COLO829 (cell line): ENCODE data around the gene SH3GLB1.

Experiments
- DNase-seq: peaks from one replicate; pipeline ENCODE4 v3.0.0; 2012; ENCODE audit warnings: low spot score

SH3GLB1 gene

GRCh38 chr1:86733340-86733739 lies 29.0 kb downstream of the SH3GLB1 start:
- no peak for DNase-seq

GRCh38 chr1:86739648-86740509 lies 35.5 kb downstream of the SH3GLB1 start:
- no peak for DNase-seq

DNA sequence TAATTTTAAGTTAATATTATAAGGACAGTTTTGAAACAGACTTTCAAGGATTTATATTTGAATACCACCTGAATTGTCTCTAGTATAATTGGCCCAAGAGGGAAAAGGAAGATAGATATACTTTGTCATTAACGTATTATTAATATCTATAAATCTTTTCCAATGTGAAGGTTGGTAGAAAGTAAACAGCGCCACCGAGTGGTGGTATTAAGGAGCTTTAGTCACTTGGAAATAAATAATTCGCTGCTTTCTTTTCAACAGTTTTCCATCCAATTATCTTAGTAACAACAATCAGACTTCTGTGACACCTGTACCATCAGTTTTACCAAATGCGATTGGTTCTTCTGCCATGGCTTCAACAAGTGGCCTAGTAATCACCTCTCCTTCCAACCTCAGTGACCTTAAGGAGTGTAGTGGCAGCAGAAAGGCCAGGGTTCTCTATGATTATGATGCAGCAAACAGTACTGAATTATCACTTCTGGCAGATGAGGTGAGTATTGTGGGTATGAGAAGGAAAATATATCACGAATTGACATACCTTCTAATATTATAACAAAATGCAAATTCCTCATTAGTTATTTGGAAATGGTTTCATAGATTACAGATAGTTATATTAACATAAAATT lies 37.7 kb downstream of the SH3GLB1 start:
- peak; percentile 27 for DNase-seq

- DNase-seq = no peak
These were observed 42.9 kb downstream of the SH3GLB1 start for GRCh38 chr1:86747304-86747703.

DNA sequence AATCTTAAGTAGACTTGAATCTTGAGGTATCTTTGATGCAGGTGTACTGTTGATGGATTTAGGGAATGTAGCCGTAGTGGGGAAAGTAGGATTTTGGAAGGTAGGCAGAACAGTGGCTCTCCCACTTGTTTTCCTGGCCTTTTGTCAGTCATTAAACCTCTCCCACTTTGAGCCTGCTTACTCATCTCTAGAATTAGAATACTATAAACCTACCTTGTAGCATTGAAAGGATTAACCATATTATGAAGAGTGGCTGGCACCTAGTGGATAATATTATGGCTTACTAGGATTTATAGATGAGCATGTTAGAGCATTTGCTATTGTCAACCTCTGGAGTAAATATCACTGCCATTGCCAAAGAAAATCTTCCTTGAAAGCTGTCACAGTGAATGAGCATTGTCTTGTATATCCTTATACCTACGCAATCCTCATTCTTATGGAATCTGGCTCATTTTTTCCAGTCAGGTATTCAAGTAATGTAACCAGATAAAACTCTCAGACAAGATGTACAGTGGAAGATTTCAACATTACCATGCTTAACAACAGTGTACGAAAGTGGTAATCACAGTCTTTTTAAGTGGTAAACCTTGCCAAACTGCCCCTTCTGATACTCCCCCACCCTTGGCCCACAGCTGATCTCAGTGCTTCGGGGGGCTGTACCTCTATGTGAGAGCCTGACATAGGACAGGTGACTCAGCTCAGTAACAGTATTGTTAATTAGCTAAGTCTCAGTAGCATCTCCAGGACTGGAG lies 44.4 kb downstream of the SH3GLB1 start:
- no peak for DNase-seq

- DNase-seq = no peak
These were observed 45.7 kb downstream of the SH3GLB1 start for GRCh38 chr1:86750076-86750475.

DNA sequence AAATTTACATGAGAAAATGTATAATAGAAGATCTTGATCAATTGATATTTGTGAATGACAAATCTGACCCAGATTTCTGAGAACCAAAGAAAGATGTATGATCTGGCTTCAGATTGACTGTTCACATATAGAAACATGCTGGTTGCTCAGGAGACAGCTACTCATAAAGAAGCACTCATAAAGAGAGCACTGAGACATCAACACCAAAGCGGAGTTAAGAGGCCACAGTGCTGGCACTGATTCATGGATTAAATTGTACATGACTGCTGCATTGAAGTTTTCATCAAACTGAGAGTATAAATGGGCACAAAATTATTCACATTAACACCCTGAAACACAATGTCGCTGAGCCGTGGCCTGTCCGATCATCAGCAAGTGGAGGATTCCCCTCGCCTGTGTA lies 46.2 kb downstream of the SH3GLB1 start:
- no peak for DNase-seq

- DNase-seq = no peak
These were observed 47.5 kb downstream of the SH3GLB1 start for GRCh38 chr1:86751923-86752322.

GRCh38 chr1:86753700-86754099 lies 49.3 kb downstream of the SH3GLB1 start:
- DNase-seq = no peak

GRCh38 chr1:86754265-86754974 lies 50.0 kb downstream of the SH3GLB1 start:
- no peak for DNase-seq

- DNase-seq = no peak
These were observed 51.7 kb downstream of the SH3GLB1 start for GRCh38 chr1:86756062-86756406.

DNA sequence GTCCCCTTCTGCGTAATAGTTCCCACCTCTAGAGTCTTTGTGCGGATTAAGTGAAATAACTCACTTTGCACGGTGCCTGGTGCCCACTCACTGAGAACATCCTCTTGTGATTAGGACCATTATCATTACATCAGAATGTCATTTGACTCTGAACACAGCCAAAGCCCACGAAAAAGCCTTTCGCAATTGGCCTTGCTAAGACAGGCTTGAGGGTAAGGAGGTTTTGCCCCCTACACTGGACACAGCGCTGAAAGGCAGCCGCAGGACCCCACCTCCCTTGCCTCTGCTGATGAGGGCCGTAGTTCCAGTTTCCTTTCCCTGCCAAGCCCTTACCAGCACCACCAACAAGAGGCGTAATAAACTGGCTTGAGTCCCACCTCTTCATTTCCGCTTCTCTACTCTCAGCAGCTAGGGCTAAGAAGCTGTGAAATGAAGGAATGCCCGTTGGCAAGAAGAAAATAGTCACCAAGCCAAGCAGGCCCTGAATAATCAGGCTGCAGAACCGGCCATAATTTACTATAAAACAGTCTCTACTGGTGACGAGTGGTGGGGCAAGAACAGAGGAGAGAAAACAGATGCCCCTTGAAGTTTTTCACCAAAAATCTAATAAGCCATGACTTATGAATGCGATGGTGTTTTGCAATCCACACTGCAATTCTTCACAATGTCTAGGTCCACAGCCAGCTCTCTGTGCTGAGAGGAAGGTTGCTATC lies 53.1 kb downstream of the SH3GLB1 start:
- no peak for DNase-seq

DNA sequence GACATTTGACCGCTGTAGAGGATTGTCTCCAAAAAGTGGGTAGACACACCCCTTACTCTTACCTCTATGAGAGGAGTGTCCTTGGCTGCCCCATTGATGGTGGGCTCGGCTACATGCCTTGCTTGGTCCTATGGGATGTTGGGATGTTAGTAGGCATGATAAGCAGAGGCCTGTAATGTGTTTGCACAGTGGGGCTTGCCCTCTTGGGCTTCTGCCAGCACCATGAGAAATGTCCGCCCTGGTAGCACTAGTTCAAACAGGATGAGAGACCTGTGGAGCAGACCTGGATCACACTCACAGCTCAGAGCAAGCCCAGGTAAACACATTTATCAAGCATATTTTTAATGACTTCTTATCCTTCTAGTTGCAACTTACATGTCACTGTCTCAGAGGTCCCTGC lies 54.2 kb downstream of the SH3GLB1 start:
- DNase-seq = no peak

GRCh38 chr1:86760199-86760598 lies 55.8 kb downstream of the SH3GLB1 start:
- DNase-seq = no peak

- DNase-seq = no peak
These were observed 58.0 kb downstream of the SH3GLB1 start for GRCh38 chr1:86762336-86762735.

GRCh38 chr1:86764523-86764922 lies 60.1 kb downstream of the SH3GLB1 start:
- DNase-seq = no peak

- DNase-seq = no peak
These were observed 60.7 kb downstream of the SH3GLB1 start for GRCh38 chr1:86765073-86765472.

- DNase-seq = no peak
These were observed 61.3 kb downstream of the SH3GLB1 start for GRCh38 chr1:86765674-86766073.

DNA sequence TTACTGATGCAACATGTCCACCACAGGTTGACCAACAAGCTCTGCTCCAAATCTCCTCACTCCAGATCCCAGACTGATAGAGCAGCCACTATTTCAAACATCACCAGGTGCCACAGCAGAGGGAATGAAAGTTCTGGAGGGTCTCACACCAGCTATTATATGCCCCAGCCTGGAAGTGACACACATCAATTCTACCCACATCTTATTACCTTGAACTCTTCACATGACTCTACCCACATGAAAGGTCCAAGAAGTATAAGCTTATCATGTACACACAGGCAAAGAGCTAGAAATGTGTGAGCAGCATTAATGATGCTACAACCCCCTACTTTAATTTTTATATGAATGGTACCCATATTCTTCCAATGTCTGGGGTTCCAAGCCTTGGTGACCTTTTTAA lies 64.2 kb downstream of the SH3GLB1 start:
- no peak for DNase-seq

- DNase-seq = no peak
These were observed 64.7 kb downstream of the SH3GLB1 start for GRCh38 chr1:86769065-86769464.
